Astrocyte of the cerebellum (primary cell): ENCODE data around the gene MAN1A1.

Source experiments
- DNase-seq: peaks from one replicate; pipeline ENCODE4 v3.0.0-alpha.2; 2011; ENCODE audit warnings: low read depth
- H3K4me3 ChIP-seq: 2 replicates; pipeline ENCODE4 v1.5.1; 2011; ENCODE audit warnings: mild to moderate bottlenecking, low read depth, low read length, moderate library complexity
- in situ Hi-C: cut with HindIII; loops from 2 replicates; pipeline ENCODE4 v1.10.0; 2017; ENCODE audit warnings: low sequenced_read_pairs
- TF ChIP-seq, protein P1 (sequence below): IDR thresholded peaks from 2 replicates; pipeline ENCODE4 v1.5.1; 2012; ENCODE audit warnings: low read length, low read depth, moderate library complexity, mild to moderate bottlenecking; ENCODE audit errors: missing control alignments

MAN1A1 gene

DNA sequence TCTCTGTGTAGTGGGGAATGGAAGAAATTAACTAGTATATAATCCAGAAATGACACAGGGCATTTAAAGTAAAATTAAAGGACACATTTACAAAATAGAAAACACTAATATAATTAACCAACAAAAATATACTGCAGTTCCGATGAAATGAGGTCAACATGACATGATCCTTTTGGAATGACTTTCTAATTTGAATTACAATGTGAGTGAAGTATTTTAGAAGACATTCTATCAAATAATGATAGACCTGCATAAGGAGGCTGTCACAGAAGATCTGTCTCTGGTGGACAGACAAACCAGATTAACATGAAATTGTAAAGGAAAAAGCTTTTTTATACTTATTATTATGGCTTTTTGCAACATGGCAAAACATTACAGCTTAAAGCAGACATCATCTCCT, 170.5 kb downstream of the MAN1A1 start:
- no peak overlapping the region for H3K4me3 ChIP-seq
- no peak for DNase-seq
- in situ Hi-C loops: no loop called here
- TF ChIP-seq, protein P1, sequence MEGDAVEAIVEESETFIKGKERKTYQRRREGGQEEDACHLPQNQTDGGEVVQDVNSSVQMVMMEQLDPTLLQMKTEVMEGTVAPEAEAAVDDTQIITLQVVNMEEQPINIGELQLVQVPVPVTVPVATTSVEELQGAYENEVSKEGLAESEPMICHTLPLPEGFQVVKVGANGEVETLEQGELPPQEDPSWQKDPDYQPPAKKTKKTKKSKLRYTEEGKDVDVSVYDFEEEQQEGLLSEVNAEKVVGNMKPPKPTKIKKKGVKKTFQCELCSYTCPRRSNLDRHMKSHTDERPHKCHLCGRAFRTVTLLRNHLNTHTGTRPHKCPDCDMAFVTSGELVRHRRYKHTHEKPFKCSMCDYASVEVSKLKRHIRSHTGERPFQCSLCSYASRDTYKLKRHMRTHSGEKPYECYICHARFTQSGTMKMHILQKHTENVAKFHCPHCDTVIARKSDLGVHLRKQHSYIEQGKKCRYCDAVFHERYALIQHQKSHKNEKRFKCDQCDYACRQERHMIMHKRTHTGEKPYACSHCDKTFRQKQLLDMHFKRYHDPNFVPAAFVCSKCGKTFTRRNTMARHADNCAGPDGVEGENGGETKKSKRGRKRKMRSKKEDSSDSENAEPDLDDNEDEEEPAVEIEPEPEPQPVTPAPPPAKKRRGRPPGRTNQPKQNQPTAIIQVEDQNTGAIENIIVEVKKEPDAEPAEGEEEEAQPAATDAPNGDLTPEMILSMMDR: no peak

DNA sequence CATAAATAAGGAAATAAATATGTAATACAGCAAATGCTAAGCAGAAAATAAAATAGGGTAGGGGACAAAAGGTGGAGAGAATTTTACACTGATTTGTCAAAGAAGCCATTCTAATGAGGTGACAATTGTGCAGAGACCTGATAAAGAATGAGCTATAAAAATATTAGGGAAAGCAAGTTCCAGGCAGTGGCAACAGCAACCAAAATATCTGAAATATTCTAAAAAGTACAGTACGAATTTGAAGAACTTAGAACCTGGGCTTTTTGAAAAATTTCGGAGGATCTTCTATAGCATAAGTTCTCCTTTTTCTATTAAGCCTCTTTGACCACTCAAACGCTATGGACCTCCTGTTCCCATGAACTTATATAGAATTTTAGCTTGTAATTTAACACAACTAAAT, 173.1 kb downstream of the MAN1A1 start:
- no peak overlapping the region for H3K4me3 ChIP-seq
- no peak for DNase-seq
- TF ChIP-seq, protein P1: no peak
- in situ Hi-C loops: no loop called here

DNA sequence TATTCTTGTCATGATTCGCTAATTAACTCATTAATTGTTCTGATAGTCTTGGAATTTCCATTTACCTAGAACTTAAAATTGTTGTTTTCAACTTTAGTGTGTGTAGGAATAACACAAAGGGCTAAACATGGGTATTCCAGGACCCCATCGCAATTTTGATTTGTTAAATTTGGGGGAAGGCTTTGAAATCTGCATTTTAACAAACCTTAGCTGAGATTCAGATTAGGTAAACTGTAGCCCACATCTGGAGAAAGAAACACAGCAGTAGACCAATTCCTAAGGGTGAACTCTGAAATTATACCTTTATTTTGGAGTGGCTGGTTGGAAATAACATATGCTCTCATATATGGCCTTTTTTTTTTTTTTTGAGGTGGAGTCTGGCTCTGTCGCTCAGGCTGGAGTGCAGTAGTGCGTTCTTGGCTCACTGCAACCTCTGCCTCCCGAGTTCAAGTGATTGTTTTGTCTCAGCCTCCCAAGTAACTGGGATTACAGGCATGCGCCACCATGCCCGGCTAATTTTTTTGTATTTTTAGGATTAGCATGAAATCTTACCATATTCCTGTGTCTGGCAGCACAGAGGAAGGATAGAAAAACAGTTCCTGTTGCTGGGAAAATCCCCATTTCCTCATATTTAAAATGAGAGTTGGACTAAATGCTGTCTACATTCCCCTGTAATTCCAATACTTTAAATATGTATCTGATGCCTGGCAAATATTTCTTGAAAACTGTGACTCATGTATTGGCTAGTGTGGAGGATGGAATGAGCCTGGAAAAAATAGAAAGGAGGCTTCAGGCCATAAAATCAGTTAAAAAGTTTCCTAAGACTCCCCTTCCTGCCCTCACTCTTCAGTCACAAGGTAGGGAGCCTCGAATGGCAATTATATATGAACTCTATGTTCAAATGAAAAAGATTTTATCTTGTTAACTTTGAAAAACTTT, 174.4 kb downstream of the MAN1A1 start:
- no peak for DNase-seq
- H3K4me3 ChIP-seq: no peak overlapping the region
- TF ChIP-seq, protein P1: no peak
- in situ Hi-C loops: no loop called here

DNA sequence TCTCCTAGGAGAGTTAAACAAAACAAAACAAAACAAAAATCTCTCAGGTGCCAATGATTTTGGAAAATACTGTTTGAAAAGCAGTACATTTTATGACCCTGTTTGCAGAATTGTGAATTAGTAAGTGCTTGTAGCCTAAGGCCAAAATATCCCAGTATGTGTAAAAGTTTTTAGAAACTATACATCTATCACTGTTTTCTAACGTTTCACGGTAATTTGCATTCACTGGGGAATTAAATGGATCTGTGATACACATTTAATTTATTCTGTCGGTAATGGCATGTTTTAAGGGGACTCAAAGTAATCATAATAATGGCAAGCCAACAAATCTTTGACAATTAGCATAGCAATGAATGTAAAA, 175.5 kb downstream of the MAN1A1 start:
- TF ChIP-seq, protein P1: no peak
- no peak overlapping the region for H3K4me3 ChIP-seq
- no peak for DNase-seq
- in situ Hi-C loops: no loop called here

DNA sequence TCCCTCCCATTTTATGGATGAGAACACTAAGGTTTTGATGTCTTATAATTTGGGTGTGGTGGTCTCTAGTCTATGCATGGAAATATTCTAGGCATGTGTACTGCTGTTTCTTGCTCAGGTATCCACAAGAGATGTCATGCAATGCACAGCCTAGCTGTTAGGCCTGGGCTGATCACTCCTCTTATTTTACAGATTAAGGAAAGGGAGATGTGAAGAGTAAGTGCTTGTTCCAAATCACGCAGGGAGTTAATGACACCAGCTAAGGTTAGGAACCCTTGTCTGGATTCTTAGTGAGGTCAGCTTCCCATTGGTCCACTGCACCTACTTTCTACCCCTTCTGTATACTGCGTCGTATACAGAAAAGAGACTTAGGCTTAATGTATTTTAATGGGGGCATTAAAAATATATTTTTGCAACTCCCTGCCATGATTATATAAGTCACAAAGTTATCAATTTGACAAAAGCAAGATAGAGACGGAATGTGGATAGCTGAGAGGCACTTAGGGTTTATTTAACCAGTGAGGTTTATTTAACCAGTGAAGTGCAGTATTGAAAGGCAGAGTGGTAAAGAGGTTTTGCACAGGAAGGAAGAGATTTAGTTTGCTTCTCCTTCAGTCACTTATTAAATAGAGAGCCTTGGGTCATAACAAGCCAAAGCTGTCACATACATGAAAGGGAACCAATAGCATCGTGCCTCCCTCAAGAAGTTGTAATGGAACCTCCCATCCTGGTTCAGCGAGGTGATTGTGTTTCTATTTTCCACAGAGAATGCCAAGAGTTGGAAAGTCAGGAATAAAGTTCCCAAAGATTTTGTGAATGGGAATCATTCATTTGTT, 176.1 kb downstream of the MAN1A1 start:
- in situ Hi-C loops: no loop called here
- no peak overlapping the region for H3K4me3 ChIP-seq
- TF ChIP-seq, protein P1: no peak
- DNase-seq: no peak

DNA sequence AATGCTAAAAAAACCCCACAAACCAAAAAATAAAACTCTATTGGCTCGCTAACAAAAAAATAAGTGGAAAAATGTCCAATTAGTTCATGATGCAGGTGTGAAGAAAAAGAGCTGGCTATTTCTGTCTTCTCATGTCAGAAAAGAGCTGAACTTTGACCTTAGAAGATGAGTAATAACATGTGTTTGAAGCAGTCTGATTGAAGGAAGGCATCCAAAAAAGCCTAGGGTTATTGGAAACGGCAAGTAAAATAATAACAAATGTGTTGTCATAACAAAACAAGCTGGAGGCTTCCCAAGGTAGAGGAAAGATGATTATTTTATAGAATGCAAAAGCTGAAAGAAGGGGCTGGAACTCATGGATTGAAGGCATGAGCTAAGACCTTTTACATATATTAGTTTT, 176.7 kb downstream of the MAN1A1 start:
- in situ Hi-C loops: no loop called here
- TF ChIP-seq, protein P1: no peak
- H3K4me3 ChIP-seq: no peak overlapping the region
- no peak for DNase-seq
